DOHH2 (cell line): Measurements from ENCODE around the gene EGFLAM.

Experiments used
- EZH2phosphoT487 ChIP-seq: fragments of 200-600 bp; sonication (generic); IDR thresholded peaks from 2 replicates; pipeline ENCODE4 v1.6.1; 2017; ENCODE audit warnings: borderline replicate concordance, mild to moderate bottlenecking, antibody characterized with exemption, low read length, moderate library complexity, mixed read lengths
- TF ChIP-seq, protein P1 (sequence below): fragments of 200-600 bp; sonication (generic); IDR thresholded peaks from one replicate; pipeline ENCODE4 v1.5.1; 2014; ENCODE audit warnings: antibody characterized with exemption, mild to moderate bottlenecking, low read depth, low read length; ENCODE audit not compliant: poor library complexity, severe bottlenecking

DNA sequence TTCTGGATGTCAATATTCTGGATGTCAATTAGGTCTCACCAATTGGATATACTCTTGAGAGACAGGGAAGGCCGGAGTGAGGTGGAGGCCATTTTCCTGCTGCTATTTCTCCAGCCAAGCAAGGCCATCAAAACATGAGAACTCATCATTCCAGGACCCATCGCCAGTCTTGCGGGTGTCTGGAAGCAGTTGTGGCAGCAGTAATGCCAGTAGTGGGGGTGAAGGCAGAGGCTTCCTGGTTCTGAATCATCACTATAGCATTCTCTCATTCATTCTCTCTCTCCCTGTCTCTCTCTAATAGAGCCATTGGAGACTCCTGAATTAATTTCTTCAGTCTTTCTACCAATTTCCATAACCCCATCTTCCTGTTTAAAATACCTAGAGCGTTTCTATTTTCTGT, 71.8 kb downstream of the EGFLAM start:
- TF ChIP-seq, protein P1, sequence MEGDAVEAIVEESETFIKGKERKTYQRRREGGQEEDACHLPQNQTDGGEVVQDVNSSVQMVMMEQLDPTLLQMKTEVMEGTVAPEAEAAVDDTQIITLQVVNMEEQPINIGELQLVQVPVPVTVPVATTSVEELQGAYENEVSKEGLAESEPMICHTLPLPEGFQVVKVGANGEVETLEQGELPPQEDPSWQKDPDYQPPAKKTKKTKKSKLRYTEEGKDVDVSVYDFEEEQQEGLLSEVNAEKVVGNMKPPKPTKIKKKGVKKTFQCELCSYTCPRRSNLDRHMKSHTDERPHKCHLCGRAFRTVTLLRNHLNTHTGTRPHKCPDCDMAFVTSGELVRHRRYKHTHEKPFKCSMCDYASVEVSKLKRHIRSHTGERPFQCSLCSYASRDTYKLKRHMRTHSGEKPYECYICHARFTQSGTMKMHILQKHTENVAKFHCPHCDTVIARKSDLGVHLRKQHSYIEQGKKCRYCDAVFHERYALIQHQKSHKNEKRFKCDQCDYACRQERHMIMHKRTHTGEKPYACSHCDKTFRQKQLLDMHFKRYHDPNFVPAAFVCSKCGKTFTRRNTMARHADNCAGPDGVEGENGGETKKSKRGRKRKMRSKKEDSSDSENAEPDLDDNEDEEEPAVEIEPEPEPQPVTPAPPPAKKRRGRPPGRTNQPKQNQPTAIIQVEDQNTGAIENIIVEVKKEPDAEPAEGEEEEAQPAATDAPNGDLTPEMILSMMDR, result no peak
- no peak for TF ChIP-seq EZH2phosphoT487
